GM18517 (cell line): ENCODE measurements around the gene MAPK14.
"Not testable (repeated sequence)": the region's sequence is repeated elsewhere in the genome, so short reads cannot be mapped to it uniquely, and the experiment has no call there.

ENCODE experiments used
- ATAC-seq: cut with Tn5 transposase; IDR thresholded peaks from one replicate; pipeline ENCODE4 v1.9.1; 2021; ENCODE audit warnings: mild to moderate bottlenecking, moderate library complexity; ENCODE audit not compliant: unreplicated experiment

MAPK14 gene

DNA sequence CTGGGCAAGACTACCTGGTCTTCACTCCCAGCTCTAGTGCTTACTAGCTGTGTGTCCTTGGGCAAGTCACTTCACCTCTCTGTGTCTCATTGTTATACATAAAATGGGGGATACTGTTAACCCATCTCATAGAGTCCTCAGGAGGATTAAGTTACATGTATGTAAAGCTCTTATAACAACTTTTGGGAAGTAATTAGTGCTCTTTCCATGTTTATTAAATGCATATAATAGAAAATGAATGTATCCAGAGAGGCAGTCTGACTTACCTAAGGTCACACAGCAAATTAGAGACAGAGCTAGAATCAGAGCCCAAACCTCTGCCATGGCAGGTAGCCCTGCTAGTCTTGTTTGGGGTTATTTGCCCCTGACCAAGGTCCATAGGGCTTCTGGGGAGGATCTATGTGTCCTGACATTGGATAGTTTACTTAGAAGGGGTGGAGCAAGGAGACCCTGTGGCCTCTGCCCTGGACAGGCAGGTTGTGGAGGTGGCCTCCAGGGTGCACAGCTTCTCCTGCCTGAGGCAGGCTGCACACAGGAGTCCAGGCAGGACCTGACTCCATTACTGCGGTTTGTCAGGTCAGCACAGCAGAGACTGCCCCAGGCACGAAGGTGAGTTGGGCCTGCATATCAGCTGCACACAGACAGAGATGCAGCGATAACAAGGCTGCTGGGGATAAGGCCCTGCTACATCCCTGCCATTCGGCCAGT lies 94.3 kb downstream of the MAPK14 start:
- ATAC-seq, result no peak

- no peak for ATAC-seq
Observed at GRCh38 chr6:36122495-36123269, 95.1 kb downstream of the MAPK14 start.

DNA sequence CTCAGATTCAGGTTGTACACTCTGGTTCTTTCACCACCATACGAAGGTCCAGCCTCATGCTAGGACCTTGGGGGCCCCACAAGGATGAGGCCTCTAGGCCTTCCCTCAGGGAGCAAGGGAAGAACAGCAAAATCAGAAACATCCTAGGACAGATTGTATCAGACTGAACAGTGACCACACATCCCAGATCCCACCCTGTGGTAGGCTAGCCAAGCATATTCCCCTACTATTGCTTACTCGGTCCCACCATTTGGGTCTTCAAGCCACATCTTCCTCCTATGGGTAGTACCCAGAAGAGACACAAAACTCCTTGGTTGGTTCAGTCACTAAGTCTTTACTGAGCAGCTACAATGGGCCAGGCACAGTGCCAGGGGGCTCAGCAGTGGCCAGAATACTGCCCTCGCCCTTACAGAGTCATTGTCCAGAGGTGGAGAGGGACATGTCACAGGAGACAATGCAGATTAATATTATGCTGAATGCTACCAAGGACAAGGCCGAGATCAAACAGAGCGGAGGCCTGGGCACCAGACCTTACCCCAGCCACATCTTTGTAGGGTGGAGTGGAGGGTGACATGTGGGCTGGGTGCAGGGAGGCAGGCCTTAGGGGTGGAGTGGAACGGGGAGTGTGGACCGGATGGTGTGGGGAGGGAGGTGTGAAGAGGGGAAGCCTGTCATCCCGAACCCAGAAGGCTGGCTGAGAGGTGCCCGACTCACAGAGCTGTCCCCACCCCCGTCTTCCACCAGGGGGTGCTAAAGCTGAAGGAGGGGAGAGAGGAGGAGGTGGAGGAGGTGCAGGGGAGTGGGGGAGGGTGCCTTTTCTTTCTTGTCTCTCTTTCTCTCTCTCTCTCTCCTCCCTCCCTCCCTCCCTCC lies 95.9 kb downstream of the MAPK14 start:
- ATAC-seq, result no peak

DNA sequence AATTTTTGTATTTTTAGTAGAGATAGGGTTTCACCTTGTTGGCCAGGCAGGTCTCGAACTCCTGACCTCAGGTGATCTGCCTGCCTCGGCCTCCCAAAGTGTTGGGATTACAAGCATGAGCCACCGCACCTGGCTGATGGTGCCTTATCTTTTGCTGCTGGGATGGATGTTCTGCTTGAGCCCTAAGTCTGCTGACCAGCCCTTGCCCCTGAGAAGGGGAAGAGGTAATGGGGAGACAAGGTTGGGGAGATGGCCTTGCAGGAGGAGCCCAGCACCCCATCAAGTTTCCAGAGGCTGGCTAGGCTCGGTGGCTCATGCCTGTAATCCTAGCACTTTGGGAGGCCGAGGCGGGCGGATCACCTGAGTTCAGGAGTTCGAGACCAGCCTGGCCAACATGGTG lies 96.7 kb downstream of the MAPK14 start:
- ATAC-seq, result not testable (repeated sequence)

- no peak for ATAC-seq
Observed at GRCh38 chr6:36124881-36125280, 97.3 kb downstream of the MAPK14 start.

DNA sequence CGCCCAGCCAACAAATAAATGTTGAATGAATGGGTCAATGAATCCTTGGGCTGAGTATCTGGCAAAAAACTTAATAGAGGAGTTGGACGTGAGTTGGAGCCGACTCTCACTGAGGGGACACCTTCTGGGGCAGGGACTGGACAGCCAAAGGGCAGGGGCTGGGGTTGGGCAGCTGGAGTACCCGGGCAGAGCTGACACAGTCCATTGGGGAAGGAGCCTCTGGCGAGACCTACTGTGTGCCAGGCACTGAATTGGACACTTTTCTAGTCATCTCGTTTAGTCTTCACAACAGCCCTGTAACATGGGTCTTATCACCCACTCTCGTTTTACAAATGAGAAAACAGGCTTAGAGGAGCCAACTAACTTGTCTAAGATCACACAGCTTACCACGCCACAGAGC lies 98.0 kb downstream of the MAPK14 start:
- ATAC-seq, result no peak

DNA sequence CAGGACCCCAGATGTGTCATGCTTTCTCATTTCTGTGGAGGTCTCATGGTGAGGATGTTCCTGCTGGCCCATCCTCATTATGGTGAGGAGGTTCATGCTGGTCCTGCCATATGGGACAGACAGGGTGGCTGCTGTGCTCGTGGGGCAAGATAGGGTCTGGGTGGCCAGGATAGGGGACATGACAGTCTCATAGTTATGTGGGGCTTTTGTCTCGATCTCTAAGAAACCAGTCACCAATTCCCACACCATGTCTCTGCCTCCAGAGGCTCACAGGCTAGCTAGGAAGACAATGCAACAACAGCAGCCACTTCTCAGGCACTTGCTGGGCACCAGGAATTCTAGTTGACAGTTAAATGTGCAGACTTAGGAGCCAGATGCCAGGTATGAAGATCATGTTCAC lies 98.5 kb downstream of the MAPK14 start:
- ATAC-seq, result no peak

GRCh38 chr6:36126553-36127458 lies 99.2 kb downstream of the MAPK14 start:
- no peak for ATAC-seq

GRCh38 chr6:36127462-36128016 lies 99.9 kb downstream of the MAPK14 start:
- no peak for ATAC-seq

GRCh38 chr6:36128073-36128472 lies 100.5 kb downstream of the MAPK14 start:
- ATAC-seq, result no peak

- no peak for ATAC-seq
Observed at GRCh38 chr6:36128793-36129192, 101.2 kb downstream of the MAPK14 start.

- ATAC-seq, result not testable (repeated sequence)
Observed at GRCh38 chr6:36129334-36129733, 101.7 kb downstream of the MAPK14 start.

- no peak for ATAC-seq
Observed at GRCh38 chr6:36129941-36130666, 102.5 kb downstream of the MAPK14 start, which contains the start of gene MAPK13. Gene MAPK13 (plus strand): TSS chr6:36130513. CDS start chr6:36130583, 70 bp downstream.

GRCh38 chr6:36130667-36131510 lies 103.3 kb downstream of the MAPK14 start:
- peak; percentile 10 for ATAC-seq

DNA sequence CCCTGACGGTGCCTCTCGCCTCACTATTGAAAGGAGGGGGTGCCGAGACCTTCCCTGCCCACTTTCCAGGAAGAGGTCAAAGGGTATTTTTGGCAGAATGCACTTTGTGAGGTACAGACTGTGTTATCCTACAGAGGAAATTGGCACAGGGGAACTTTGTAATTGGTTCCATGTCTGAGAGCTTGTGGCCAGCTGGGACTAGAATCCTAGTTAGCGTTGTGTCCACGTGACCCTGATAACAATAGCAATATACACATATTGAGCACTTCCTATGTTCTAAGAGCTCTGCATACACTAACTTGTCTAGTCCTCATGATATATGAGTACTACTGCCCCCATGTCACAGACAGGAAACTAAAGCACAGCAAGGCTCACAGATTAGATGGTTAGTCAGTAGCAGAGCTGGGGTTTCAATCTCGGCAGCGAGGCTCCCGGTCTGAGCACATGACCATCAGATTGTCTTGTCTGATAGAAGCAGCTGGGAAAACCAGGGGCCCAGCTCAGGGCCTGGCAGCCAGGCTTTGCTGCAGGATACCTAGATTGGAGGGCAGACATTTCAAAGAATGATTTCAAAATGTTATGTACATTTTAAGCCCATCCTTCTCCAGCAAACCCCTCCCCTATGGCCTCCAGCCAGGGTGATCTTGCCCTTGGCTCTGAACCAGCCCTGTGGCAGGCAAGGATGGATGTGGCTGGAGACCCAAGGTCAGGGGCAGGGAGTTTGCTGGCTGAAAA lies 104.1 kb downstream of the MAPK14 start:
- ATAC-seq, result peak; percentile 92

DNA sequence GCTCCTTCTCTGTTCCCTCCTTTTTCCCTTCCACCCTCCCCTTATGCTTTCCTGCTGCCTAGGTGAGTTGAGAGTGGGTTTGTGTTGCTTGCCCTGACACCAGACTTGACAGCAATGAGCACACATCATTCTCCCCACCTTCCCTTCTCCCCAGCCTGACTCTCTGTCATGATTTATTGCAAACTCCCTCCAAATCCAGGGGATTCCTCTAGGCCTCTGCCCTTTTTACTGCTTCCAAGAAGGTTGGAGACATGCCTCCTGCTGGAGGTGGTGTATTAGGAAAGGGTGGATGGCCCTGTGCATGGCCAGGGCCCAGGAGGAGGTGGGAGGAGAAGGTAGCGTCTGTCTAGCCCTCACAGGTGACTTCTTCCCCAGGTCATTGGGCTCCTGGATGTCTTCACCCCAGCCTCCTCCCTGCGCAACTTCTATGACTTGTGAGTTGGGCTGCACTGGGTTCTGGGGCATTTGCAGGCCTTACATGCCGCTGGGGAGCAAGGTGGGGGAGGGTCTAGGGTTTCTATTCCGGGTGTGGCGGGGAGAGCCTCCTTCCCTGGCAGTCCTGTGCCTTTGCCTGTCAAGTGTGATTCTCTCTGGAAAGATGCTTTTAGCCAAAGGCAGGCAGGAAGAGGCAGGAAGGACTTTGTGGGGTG lies 104.8 kb downstream of the MAPK14 start:
- no peak for ATAC-seq

- no peak for ATAC-seq
Observed at GRCh38 chr6:36133148-36133547, 105.5 kb downstream of the MAPK14 start.
